ENCODE data around the gene MARCHF7. TPM values are rescaled to one million over a fixed set of nuclear protein-coding genes. Genes with fewer than 3 reads are reported as not detected.

Gene MARCHF7
- total RNA-seq, 1 donor from 2014 or later: 101 TPM

DNA sequence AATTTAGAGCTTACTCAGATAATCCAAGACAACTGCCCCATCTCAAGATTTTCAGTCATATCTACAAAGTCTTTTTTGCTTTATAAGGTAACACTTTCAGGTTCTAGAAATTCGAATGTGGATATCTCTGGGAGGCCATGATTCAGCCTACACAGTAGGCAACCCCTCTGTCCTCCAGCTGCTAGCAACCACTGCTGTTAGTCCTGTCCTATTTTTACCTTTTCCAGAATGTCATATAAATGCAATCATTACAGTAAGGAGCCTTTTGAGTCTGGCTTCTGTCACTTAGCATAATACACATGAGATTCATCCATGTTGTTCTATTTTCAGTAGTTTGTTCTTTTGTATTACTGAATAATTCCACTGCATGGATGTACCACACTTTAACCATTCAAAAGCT is 28.5 kb upstream of the MARCHF7 start:
- Mint-ChIP-seq H3K4me3 (ENCODE audit: unreplicated experiment) (no peak overlapping the region), H3K27me3 (ENCODE audit: unreplicated experiment) (peaks cover 2% of the 10 kb centered on the region)

GRCh38 chr2:159684796-159685195 is 27.5 kb upstream of the MARCHF7 start:
- Mint-ChIP-seq H3K27ac (ENCODE audit: unreplicated experiment) (no peak overlapping the region), H3K36me3 (ENCODE audit: low read depth, unreplicated experiment) (no peaks in the 10 kb centered on the region), H3K9me3 (ENCODE audit: unreplicated experiment) (no peaks in the 10 kb centered on the region), H3K4me1 (ENCODE audit: unreplicated experiment) (no peaks in the 10 kb centered on the region), H3K27me3 (ENCODE audit: unreplicated experiment) (peaks cover 2% of the 10 kb centered on the region), H3K4me3 (ENCODE audit: unreplicated experiment) (no peak overlapping the region)
- TF ChIP-seq, protein P1, sequence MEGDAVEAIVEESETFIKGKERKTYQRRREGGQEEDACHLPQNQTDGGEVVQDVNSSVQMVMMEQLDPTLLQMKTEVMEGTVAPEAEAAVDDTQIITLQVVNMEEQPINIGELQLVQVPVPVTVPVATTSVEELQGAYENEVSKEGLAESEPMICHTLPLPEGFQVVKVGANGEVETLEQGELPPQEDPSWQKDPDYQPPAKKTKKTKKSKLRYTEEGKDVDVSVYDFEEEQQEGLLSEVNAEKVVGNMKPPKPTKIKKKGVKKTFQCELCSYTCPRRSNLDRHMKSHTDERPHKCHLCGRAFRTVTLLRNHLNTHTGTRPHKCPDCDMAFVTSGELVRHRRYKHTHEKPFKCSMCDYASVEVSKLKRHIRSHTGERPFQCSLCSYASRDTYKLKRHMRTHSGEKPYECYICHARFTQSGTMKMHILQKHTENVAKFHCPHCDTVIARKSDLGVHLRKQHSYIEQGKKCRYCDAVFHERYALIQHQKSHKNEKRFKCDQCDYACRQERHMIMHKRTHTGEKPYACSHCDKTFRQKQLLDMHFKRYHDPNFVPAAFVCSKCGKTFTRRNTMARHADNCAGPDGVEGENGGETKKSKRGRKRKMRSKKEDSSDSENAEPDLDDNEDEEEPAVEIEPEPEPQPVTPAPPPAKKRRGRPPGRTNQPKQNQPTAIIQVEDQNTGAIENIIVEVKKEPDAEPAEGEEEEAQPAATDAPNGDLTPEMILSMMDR (IDR thresholded peaks at IDR 0.05; ENCODE audit: unreplicated experiment): no peak
- no peak for DNase-seq (ENCODE audit: low spot score)

More for the DNA sequence above, 28.5 kb upstream of the MARCHF7 start:
- TF ChIP-seq, protein P1 (IDR thresholded peaks at IDR 0.05; ENCODE audit: unreplicated experiment): no peak
- Mint-ChIP-seq H3K9me3 (ENCODE audit: unreplicated experiment) (no peaks in the 10 kb centered on the region), H3K4me1 (ENCODE audit: unreplicated experiment) (no peaks in the 10 kb centered on the region), H3K27ac (ENCODE audit: unreplicated experiment) (no peak overlapping the region), H3K36me3 (ENCODE audit: low read depth, unreplicated experiment) (no peaks in the 10 kb centered on the region)
- DNase-seq (ENCODE audit: low spot score): no peak

DNA sequence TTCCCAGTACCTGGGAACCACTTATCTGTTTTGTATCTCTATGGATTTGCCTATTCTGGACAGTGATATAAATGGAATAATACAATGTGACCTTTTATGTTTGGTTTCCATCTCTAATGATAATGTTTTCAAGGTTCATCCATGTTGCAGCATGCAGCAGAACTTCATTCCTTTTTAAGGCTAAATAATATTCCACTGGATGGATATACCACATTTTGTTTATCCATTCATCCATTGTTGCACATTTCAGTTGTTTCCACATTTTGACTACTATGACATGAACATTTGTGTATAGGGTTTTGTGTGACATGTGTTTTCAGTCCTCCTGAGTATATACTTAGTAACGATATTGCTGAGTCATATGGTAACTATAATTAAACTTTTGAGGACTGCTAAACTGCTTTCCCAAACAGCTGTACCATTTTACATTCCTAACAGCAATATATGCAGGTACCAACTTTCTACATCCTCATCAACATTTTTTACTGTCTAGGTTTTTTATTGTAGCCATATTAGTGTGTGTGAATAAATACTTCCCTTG is 17.7 kb upstream of the MARCHF7 start:
- Mint-ChIP-seq H3K9me3 (ENCODE audit: unreplicated experiment) (no peaks in the 10 kb centered on the region), H3K27ac (ENCODE audit: unreplicated experiment) (no peak overlapping the region), H3K27me3 (ENCODE audit: unreplicated experiment) (no peaks in the 10 kb centered on the region), H3K4me3 (ENCODE audit: unreplicated experiment) (no peak overlapping the region), H3K36me3 (ENCODE audit: low read depth, unreplicated experiment) (no peaks in the 10 kb centered on the region), H3K4me1 (ENCODE audit: unreplicated experiment) (no peaks in the 10 kb centered on the region)
- TF ChIP-seq, protein P1 (IDR thresholded peaks at IDR 0.05; ENCODE audit: unreplicated experiment): no peak
- DNase-seq (ENCODE audit: low spot score): no peak

DNA sequence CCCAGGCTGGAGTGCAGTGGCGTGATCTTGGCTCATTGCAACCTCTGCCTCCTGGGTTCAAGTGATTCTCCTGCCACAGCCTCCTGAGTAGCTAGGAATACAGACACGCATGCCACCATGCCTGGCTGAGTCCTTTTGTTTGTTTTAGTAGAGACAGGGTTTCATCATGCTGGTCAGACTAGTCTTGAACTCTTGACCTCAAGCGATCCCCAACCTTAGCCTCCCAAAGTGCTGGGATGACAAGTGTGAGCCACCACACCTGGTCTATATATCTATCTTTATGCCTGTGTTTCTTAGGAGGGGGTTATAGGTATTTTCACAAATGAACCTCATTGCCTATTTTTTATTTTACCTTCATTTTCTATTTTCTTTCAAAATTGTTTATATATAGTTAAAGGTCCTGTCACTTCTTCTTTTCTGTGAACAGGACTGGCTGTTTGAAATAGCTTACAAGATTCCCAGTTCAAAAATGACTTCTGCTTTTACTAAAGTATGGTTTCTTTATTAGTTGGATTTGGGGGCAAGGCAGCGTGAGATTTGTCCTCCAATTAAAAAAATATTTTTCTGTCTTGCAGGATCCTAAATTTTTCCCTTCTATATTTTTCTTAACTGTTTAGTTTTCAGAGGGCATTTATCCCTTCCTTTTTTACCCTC is 16.4 kb upstream of the MARCHF7 start:
- H3K4me1 Mint-ChIP-seq (ENCODE audit: unreplicated experiment): no peaks in the 10 kb centered on the region
- no peaks in the 10 kb centered on the region for H3K27me3 Mint-ChIP-seq (ENCODE audit: unreplicated experiment)

GRCh38 chr2:159703491-159703890 is 8.8 kb upstream of the MARCHF7 start:
- no peak for DNase-seq (ENCODE audit: low spot score)
- H3K4me3 Mint-ChIP-seq (ENCODE audit: unreplicated experiment): no peak overlapping the region
- no peaks in the 10 kb centered on the region for H3K4me1 Mint-ChIP-seq (ENCODE audit: unreplicated experiment)
- TF ChIP-seq, protein P1 (IDR thresholded peaks at IDR 0.05; ENCODE audit: unreplicated experiment): no peak
- no peaks in the 10 kb centered on the region for H3K9me3 Mint-ChIP-seq (ENCODE audit: unreplicated experiment)
- H3K36me3 Mint-ChIP-seq (ENCODE audit: low read depth, unreplicated experiment): peaks cover 4% of the 10 kb centered on the region
- no peak overlapping the region for H3K27ac Mint-ChIP-seq (ENCODE audit: unreplicated experiment)
- no peaks in the 10 kb centered on the region for H3K27me3 Mint-ChIP-seq (ENCODE audit: unreplicated experiment)

More for the DNA sequence above, 16.4 kb upstream of the MARCHF7 start:
- H3K9me3 Mint-ChIP-seq (ENCODE audit: unreplicated experiment): no peaks in the 10 kb centered on the region
- DNase-seq (ENCODE audit: low spot score): no peak
- no peak overlapping the region for H3K4me3 Mint-ChIP-seq (ENCODE audit: unreplicated experiment)
- TF ChIP-seq, protein P1 (IDR thresholded peaks at IDR 0.05; ENCODE audit: unreplicated experiment): no peak
- H3K36me3 Mint-ChIP-seq (ENCODE audit: low read depth, unreplicated experiment): no peaks in the 10 kb centered on the region
- H3K27ac Mint-ChIP-seq (ENCODE audit: unreplicated experiment): no peak overlapping the region

Data from endothelial cell (in vitro differentiated cells).